Peyer's patch (tissue), 4 donors: Measurements from ENCODE around the gene TOMM6. TPM values are rescaled to one million over a fixed set of nuclear protein-coding genes. Genes with fewer than 3 reads are reported as not detected.

Experiments used
- DNase-seq, 3 donors: peaks; one replicate each; pipeline ENCODE4 v3.0.0-alpha.2; 2017 to 2019
- H3K27ac ChIP-seq, 4 donors: fragments of 200-600 bp; sonication (generic); one replicate each; pipeline ENCODE4 v1.5.1; 2016 to 2019
- H3K27me3 ChIP-seq, 2 donors: fragments of 200-600 bp; sonication (generic); one replicate each; pipeline ENCODE4 v1.5.1; 2019
- H3K36me3 ChIP-seq, 3 donors: fragments of 200-600 bp; sonication (generic); one replicate each; pipeline ENCODE4 v1.5.1; 2016 to 2019
- H3K4me1 ChIP-seq, 4 donors: fragments of 200-600 bp; sonication (generic); one replicate each; pipeline ENCODE4 v1.5.1; 2016 to 2019
- H3K4me3 ChIP-seq, 4 donors: fragments of 200-600 bp; sonication (generic); 1 replicate in 3 of 4; 2 replicates in 1 of 4; pipeline ENCODE4 v1.5.1; 2016 to 2019; ENCODE audit warnings: mild to moderate bottlenecking in 1 of 4
- H3K9me3 ChIP-seq, 4 donors: fragments of 200-600 bp; sonication (generic); one replicate each; pipeline ENCODE4 v1.5.1; 2016 to 2019; ENCODE audit warnings: mild to moderate bottlenecking in 1 of 4
- POLR2A ChIP-seq, 2 donors: fragments of 450-650 bp; IDR thresholded peaks; one replicate each; pipeline ENCODE4 v1.5.1; 2017; ENCODE audit warnings: antibody characterized with exemption in 2 of 2, mild to moderate bottlenecking in 2 of 2, moderate library complexity in 2 of 2
- total RNA-seq, 4 donors: library from RNA; depleted of rRNA; stranded (reverse); fragments of >200 nt; gene quantifications; one replicate each; pipeline ENCODE4 v1.1.0, GENCODE V29; 2016
- TF ChIP-seq, protein P1 (sequence below), 6 experiments: fragments of 450-650 bp in 4 of 6; fragments of 200-600 bp in 2 of 6; sonication (generic) in 1 of 6; IDR thresholded peaks; one replicate each; pipeline ENCODE4 v1.5.1; 2017 to 2019; ENCODE audit warnings: antibody characterized with exemption in 6 of 6, mild to moderate bottlenecking in 3 of 6, moderate library complexity in 1 of 6

Gene TOMM6
- total RNA-seq, 4 donors from 2014 or later, result 36.7 to 72.6 (median 62.4) TPM

DNA sequence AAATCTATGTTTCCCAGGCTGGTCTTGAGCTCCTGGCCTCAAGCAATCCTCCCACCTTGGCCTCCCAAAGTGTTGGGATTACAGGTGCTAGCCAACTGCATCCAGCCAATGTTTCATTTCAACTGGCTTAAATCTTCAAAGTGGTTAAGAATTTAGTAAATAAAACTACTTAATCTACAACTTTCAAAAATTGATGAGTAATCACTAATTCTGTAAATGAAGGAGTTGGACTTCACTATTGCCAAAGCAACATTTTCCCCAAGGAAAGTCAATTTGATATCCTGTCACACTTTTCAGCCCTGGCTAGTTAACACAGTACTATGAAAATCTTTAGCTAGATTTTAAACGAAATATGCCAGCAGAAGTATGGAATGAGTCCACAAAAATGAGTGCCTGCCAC, 3.8 kb downstream of the TOMM6 start:
- H3K27ac ChIP-seq, result no peak overlapping the region
- peaks cover 0 to 8% (median 3%) of the 10 kb centered on the region in 4 donors for H3K4me1 ChIP-seq
- no peaks in the 10 kb centered on the region for H3K9me3 ChIP-seq
- TF ChIP-seq POLR2A (IDR thresholded peaks at IDR 0.05), result no peak
- TF ChIP-seq, protein P1, sequence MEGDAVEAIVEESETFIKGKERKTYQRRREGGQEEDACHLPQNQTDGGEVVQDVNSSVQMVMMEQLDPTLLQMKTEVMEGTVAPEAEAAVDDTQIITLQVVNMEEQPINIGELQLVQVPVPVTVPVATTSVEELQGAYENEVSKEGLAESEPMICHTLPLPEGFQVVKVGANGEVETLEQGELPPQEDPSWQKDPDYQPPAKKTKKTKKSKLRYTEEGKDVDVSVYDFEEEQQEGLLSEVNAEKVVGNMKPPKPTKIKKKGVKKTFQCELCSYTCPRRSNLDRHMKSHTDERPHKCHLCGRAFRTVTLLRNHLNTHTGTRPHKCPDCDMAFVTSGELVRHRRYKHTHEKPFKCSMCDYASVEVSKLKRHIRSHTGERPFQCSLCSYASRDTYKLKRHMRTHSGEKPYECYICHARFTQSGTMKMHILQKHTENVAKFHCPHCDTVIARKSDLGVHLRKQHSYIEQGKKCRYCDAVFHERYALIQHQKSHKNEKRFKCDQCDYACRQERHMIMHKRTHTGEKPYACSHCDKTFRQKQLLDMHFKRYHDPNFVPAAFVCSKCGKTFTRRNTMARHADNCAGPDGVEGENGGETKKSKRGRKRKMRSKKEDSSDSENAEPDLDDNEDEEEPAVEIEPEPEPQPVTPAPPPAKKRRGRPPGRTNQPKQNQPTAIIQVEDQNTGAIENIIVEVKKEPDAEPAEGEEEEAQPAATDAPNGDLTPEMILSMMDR (IDR thresholded peaks at IDR 0.05), result no peak
- H3K27me3 ChIP-seq, result no peaks in the 10 kb centered on the region
- no peak for DNase-seq
- peaks cover 0 to 35% (median 0%) of the 10 kb centered on the region in 3 donors for H3K36me3 ChIP-seq
- no peak overlapping the region for H3K4me3 ChIP-seq

DNA sequence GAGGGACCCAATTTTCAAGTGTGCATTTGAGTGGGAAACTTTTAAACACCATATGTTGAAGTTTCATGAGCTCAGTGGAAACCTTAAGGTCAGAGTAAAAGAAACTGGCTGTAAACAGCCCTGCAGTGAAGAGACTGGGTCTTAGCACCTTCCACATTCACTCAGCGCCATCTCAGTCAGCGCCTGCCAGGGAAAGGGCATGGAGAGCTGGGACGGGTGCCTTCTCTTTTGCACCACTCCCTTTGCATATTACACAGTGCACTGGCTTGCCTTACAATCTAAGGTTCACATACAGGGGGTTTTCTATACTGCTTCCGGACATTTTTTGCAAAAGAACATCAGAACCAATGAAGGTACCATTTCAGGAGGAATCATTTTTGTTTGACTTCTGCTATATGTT, 4.5 kb downstream of the TOMM6 start:
- Histone ChIP-seq H3K4me1 (peaks cover 0 to 7% (median 3%) of the 10 kb centered on the region in 4 donors), H3K9me3 (no peaks in the 10 kb centered on the region), H3K4me3 (no peak overlapping the region), H3K27ac (no peak overlapping the region), H3K27me3 (no peaks in the 10 kb centered on the region), H3K36me3 (peaks cover 0 to 35% (median 0%) of the 10 kb centered on the region in 3 donors)
- TF ChIP-seq, protein P1 (IDR thresholded peaks at IDR 0.05), result no peak
- no peak for TF ChIP-seq POLR2A (IDR thresholded peaks at IDR 0.05)
- DNase-seq, result no peak

DNA sequence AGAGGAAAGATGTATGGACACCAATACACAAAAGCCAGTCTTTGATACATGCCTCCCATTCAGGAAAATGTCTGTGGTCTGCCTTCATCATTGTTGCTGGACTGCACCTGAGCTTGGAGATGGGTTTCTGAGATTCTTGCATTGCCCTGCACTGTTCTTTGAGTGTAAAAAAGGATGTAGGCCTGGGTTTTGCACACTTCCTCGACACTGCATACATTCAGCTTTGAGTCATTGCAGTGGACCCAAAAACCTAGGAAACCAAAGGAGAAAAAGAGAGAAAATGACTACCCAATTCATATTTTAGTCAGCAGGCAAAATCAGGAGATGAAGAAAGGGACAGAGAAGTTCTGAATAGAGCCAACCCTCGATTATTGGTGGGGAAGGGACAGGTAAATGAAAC, 9.0 kb downstream of the TOMM6 start:
- Histone ChIP-seq H3K4me3 (no peak overlapping the region), H3K4me1 (no peaks in the 10 kb centered on the region), H3K27me3 (no peaks in the 10 kb centered on the region), H3K9me3 (no peaks in the 10 kb centered on the region), H3K36me3 (peaks cover 0 to 18% (median 0%) of the 10 kb centered on the region in 3 donors), H3K27ac (no peak overlapping the region)
- DNase-seq, result no peak
- no peak for TF ChIP-seq POLR2A (IDR thresholded peaks at IDR 0.05)
- TF ChIP-seq, protein P1 (IDR thresholded peaks at IDR 0.05), result no peak

DNA sequence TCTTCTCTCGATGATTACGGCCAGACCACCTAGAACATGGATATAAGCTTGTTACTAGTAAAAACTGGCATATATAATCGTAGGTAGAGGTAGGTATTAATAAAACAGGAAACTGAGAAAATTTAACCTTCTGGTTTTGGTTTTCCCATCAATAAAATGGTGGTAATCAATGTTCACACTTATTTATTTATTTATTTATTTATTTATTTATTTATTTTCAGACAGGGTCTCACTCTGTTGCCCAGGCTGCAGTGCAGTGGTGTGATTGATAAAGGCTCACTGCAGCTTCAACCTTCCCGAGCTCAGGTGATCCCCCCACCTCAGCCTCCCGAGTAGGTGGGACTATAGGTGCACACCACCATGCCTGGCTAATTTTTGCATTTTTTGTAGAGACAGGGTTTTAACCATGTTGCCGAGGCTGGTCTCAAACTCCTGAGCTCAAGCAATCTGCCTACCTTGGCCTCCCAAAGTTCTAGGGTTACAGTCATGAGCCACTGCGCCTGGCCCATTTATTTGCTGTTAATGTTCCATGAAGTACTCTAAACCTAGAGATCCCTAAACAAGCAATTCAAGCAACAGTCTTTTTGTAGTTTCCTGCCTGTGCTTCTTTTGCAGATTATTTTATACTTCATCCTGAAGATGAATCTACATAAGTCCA, 11.5 kb downstream of the TOMM6 start:
- H3K36me3 ChIP-seq, result peaks cover 0 to 6% (median 0%) of the 10 kb centered on the region in 3 donors
- H3K4me3 ChIP-seq, result no peak overlapping the region
- no peaks in the 10 kb centered on the region for H3K27me3 ChIP-seq
- H3K4me1 ChIP-seq, result no peaks in the 10 kb centered on the region
- H3K9me3 ChIP-seq, result no peaks in the 10 kb centered on the region
- TF ChIP-seq POLR2A (IDR thresholded peaks at IDR 0.05), result no peak
- TF ChIP-seq, protein P1 (IDR thresholded peaks at IDR 0.05), result no peak
- no peak overlapping the region for H3K27ac ChIP-seq
- DNase-seq, result no peak

DNA sequence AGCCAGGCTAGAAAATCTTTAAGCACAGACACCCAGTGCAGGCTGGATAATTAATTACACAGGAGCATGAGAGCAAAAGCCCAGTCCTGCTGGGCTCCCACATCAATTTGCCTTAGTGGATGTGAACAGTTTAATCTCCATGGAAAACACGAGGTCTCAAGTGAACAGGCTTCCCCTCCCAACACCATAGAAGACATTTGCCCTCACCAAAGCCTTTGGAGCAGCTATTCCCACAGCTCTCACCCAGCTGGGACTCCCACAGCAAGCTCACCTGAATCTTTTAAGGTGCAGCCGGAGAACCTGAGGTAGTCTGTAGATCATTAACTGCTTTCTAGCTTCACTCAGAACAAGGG, 12.0 kb downstream of the TOMM6 start:
- H3K27me3 ChIP-seq, result no peaks in the 10 kb centered on the region
- H3K4me1 ChIP-seq, result no peaks in the 10 kb centered on the region
- peaks cover 0 to 6% (median 0%) of the 10 kb centered on the region in 3 donors for H3K36me3 ChIP-seq
- H3K9me3 ChIP-seq, result no peaks in the 10 kb centered on the region
- no peak overlapping the region for H3K27ac ChIP-seq
- no peak overlapping the region for H3K4me3 ChIP-seq
- DNase-seq, result no peak
- no peak for TF ChIP-seq POLR2A (IDR thresholded peaks at IDR 0.05)
- TF ChIP-seq, protein P1 (IDR thresholded peaks at IDR 0.05), result no peak
